ENCODE results near the gene ZNF562.

DNA sequence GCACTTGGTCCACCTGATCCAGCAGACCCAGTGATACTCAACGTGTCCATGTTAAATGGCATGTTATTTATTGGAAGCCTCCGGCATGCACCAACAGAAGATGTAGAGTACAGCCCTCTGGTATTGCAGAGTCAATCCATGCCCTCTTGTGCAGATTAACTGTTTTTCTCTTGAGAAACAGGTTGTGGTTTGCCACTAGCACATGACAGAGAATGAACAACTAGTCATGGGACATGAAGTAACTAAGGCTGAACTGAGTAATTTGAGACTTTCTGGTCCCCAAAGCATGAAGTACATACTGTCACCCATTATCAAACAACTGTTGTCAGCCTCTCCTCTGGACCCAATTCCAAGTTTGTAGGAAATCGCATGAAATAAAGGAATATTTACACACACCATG is 3.2 kb downstream of the ZNF562 start:
- TF ChIP-seq MAFK (IDR thresholded peaks at IDR 0.05; ENCODE audit: low read depth, low read length) = no peak
- TF ChIP-seq, protein P1, sequence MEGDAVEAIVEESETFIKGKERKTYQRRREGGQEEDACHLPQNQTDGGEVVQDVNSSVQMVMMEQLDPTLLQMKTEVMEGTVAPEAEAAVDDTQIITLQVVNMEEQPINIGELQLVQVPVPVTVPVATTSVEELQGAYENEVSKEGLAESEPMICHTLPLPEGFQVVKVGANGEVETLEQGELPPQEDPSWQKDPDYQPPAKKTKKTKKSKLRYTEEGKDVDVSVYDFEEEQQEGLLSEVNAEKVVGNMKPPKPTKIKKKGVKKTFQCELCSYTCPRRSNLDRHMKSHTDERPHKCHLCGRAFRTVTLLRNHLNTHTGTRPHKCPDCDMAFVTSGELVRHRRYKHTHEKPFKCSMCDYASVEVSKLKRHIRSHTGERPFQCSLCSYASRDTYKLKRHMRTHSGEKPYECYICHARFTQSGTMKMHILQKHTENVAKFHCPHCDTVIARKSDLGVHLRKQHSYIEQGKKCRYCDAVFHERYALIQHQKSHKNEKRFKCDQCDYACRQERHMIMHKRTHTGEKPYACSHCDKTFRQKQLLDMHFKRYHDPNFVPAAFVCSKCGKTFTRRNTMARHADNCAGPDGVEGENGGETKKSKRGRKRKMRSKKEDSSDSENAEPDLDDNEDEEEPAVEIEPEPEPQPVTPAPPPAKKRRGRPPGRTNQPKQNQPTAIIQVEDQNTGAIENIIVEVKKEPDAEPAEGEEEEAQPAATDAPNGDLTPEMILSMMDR (conservative IDR thresholded peaks at IDR 0.05; ENCODE audit: low read depth, low read length) = no peak
